HepG2 (cell line): ENCODE measurements around the gene STK32B.

ENCODE experiments used
- ZNF558 ChIP-seq: sonication (generic); formaldehyde crosslinking; IDR thresholded peaks from 2 replicates; pipeline ENCODE4 v1.9.0; 2022; ENCODE audit warnings: mild to moderate bottlenecking, missing genetic modification reagents, borderline replicate concordance
- ZNF589 ChIP-seq: sonication (generic); formaldehyde crosslinking; conservative IDR thresholded peaks from 2 replicates; pipeline ENCODE4 v1.8.0; 2022; ENCODE audit warnings: mild to moderate bottlenecking, moderate library complexity, missing genetic modification reagents

DNA sequence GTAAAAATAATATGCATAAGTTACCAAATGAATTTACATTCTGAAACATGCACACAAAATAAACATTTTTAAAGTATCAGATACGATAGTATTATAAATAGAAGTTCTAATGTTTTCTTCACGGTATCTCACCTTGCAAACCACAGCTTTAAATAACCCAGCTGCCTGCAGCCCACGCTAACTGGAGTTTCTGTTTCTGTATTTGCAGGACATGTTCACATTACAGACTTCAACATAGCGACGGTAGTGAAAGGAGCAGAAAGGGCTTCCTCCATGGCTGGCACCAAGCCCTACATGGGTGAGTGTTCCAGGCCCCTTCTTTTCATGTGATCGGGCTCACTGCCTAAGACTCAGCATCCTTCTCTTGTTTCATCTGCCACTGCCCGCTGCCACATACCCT, 365.4 kb downstream of the STK32B start:
- TF ChIP-seq ZNF589 (CRISPR knock-in tag) (no peak), ZNF558 (CRISPR knock-in tag) (no peak)
